ENCODE measurements around the gene PPY.
"Not testable (repeated sequence)": the region's sequence is repeated elsewhere in the genome, so short reads cannot be mapped to it uniquely, and the experiment has no call there.

PPY gene

DNA sequence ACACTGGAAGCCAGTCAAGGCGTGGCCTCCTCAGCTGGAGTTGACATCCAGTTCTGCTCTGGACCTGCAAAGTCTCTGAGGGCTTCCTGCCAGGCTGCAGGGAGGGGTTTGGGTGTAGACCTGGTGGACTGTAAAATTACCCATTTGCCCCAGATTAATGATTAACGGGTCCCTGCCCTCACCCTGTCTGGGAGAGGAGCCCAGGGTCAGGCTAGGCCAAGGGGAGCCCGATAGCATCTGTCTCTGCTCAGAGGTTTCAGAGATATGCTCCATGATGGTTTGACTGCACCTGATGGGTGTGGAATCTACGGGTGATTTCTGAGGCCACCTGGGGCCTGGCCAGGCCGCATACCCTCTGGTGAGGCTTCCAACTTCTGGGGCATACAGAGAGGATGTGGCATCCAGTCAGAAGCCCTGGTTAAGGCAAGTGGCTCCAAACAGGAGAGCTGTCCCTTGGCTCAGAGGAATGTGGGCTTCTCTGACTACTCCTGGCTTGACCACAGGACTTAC lies 11.2 kb downstream of the PPY start:
- no peak for DNase-seq (ENCODE audit: low spot score)

GRCh38 chr17:43928609-43929008 lies 13.7 kb downstream of the PPY start:
- DNase-seq (ENCODE audit: low spot score) = no peak

- DNase-seq (ENCODE audit: low spot score) = not testable (repeated sequence)
Measured at GRCh38 chr17:43927929-43928328, 14.3 kb downstream of the PPY start.

GRCh38 chr17:43927060-43927864 lies 15.0 kb downstream of the PPY start:
- DNase-seq (ENCODE audit: low spot score) = no peak

DNA sequence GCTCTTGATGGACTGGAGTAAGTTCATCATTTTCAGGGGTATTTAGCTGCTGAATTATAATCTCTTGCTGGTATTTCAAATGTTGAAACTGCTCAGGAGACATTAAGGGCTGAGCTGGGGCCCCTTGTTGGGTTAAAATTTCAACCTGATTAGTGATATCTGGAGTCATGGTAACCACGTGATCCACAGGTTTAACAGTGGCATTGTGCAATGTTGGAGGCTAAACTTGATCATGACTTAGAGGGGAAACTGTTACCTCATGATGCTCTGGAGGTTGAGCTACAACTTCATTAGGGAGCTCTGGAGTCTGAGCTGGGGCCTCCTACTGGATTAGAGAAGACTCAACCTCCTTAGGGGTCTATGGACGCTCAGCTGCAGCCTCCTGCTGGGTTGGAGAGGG lies 17.7 kb downstream of the PPY start:
- DNase-seq (ENCODE audit: low spot score) = no peak

DNA sequence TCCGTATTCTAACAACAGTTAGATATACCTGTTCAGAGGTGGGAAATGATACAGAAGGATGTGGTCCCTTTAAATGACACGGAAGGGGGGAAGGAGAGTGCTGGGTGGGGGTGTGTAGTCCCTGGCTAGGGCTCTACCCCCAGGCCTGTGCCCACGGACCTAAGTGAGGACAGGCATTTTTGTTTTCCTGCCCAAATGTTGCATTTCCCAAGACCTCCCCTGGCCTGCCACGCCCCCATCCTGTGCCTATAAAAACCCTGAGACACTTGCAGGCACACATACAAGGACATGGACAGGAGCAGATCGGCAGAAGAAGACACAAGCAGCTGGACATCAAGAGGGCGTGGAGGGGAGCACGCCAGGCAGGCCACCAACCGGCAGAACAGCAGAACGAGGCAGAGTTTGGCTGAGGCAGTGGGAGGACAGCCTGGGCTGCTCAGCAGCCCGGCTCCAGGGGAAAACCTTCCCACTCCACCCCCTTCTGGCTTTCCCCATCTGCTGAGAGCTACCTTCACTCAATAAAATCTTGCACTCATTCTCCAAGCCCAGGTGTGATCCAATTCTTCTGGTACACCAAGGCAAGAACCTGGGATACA lies 21.7 kb downstream of the PPY start:
- DNase-seq (ENCODE audit: low spot score) = no peak

GRCh38 chr17:43918026-43918389 lies 24.3 kb downstream of the PPY start:
- no peak for DNase-seq (ENCODE audit: low spot score)

DNA sequence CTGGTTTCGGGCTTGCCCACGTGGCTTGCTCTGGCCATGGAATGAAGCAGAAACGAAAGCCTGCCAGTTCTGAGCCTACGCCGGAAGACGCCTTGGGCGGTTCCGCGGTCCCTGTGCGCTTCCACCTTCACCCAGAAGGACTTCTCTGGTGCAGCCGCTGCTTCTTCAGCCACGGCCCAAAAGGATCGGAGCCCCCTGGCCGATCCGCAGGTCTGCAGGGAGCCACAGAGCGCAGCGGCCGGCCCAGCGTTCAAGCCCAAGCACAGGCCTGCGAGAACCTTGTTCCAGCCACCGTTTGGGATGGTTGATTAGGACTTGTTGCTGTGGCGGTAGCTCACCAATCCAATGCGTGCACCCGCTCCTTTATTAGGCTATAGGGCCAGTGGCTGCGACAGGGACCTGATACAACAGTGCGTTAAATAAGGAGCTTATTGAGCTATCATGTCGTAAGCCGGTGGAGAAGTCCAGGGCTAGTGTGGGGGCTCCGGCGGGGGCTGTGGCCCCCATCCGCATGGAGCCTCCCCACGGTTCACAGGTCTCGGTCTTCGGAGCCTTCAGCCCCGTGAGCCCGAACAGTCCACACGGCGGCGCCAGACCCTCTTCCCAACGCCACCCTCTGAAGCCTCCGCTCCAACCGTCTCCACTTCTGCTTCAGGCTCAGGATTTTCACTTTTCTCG lies 24.8 kb downstream of the PPY start:
- no peak for DNase-seq (ENCODE audit: low spot score)

DNA sequence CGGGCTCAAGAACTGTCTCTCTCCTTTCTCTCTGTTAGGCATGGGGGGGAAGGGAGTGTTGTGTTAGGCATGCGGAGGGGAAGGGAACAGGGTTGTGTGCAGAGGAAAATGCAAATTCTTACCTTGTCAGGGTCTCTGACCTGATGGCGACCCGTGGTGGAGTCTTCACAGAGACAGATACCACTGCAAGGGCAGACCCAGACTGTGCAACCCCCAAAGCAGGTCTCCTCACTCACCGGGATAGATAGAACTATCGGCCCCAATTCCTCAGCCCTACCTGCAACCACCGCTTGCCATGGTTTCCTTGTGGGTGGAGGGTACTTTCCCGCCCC lies 25.3 kb downstream of the PPY start:
- no peak for DNase-seq (ENCODE audit: low spot score)

- DNase-seq (ENCODE audit: low spot score) = no peak
Measured at GRCh38 chr17:43916385-43916784, 25.9 kb downstream of the PPY start.

DNA sequence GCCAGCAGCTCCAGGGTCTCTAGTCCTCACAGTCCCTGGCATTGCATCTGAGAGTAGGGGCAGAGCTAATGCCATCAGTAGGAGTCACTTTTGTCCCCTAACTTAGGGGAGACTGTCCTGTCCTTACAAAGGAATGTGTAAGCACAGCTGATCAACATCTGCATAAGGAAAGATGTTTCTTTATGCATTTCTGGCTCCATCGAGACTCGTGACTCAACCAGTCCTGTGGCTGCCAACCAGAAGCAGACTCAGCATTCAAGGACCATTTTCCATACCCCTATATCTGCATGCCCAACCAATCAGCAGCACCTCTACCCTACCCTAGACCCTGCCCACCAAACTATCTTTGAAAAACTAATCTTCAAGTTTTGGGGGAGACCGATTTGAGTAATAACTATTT lies 26.7 kb downstream of the PPY start:
- DNase-seq (ENCODE audit: low spot score) = no peak

- DNase-seq (ENCODE audit: low spot score) = no peak
Measured at GRCh38 chr17:43914451-43914850, 27.8 kb downstream of the PPY start.

GRCh38 chr17:43913584-43913983 lies 28.7 kb downstream of the PPY start:
- no peak for DNase-seq (ENCODE audit: low spot score)

GRCh38 chr17:43912635-43913304 lies 29.5 kb downstream of the PPY start:
- DNase-seq (ENCODE audit: low spot score) = no peak

DNA sequence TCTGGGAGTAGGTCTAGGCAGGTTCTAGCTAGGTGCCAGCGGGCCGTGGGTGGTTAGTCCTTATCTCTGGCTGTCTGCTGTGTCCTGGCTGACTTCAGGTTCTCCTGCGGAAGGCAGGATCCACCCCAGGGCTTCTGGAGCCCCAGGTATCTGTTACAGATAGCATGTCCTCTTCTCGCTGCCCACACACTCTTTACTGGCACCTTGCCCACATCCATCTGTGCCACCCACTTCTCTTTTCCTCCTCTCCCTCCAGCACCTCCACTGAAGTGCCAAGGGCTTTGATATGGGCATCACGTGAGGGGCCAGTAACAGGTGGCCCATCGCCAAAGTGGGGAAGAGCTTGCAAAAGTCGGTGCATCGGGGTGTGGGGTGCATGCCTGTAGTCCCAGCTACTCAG lies 30.4 kb downstream of the PPY start:
- no peak for DNase-seq (ENCODE audit: low spot score)

GRCh38 chr17:43909537-43910231 lies 32.6 kb downstream of the PPY start:
- DNase-seq (ENCODE audit: low spot score) = peak; percentile 65

DNA sequence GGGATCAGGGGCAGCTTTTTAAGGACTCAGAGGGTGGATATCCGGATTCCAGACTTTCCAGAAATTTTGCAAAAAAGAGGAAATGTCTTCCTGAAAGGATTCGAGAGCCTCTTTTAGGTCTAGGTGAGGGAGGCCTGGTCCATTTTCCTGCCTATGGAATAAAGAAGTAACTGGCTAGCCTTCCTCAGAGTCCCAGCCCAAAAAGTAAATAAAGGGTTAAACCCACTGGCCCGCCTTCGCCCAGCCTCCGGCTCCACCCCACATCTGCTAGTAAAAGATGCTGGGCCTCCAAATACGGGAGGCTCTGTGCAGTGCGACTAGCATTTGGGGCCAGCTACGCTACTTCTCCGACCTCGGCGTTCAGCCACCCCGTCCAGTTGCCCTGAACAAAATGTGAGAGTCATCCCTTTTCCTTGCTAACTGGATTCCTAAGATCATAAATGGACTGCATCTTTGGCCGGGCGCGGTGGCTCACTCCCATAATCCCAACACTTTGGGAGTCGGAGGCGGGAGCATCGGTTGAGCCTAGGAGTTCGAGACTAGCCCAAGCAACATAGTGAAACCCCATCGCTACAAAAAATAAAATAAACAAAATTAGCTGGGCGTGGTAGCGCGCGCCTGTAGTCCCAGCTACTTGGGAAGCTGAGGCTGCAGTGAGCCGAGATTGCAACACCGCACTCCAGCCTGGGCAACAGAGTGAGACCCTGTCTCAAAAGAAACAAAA lies 34.1 kb downstream of the PPY start:
- peak; percentile 88 for DNase-seq (ENCODE audit: low spot score)

DNA sequence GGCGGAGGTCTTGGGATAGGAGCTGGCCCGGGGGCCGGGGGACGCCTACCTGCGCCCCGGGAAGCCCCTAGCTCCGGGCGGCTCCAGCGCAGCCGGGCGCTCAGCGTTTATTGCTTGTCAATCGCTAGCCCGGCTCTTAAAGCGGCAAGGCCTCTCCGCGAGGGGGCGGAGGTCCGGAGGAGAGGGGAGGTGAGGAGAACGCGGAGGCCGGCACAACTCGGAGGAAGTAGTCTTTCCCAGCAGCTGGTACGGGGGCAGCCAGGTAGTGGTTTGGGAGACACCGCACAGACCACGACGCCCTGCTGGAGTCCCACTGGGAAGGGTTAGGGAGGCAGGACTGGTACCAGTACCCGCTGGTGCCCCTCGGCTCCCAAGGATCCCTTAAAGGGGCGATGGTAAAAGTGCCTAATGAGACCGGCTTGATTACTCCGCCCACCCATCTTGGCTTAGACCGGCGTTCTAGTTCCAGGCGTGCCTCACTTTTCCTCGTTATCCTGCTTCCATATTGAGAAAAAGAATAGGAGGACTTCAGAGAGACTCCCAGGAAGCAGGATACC lies 34.8 kb downstream of the PPY start, which contains the start of gene MPP2:
Gene MPP2 (minus strand): TSS at position 112 of the 557 bp plus-strand sequence. CDS start 3,076 bp downstream, outside the sequence.
- peak; percentile 87 for DNase-seq (ENCODE audit: low spot score)

GRCh38 chr17:43906951-43907424 lies 35.3 kb downstream of the PPY start:
- peak; percentile 43 for DNase-seq (ENCODE audit: low spot score)

GRCh38 chr17:43905985-43906852 lies 36.1 kb downstream of the PPY start:
- DNase-seq (ENCODE audit: low spot score) = peak; percentile 85
